HG03108 (cell line): ENCODE measurements around the gene CIC.

Experiments used
- ATAC-seq: cut with Tn5 transposase; IDR thresholded peaks from one replicate; pipeline ENCODE4 v1.9.1; 2021; ENCODE audit warnings: moderate library complexity; ENCODE audit not compliant: unreplicated experiment

CIC gene

GRCh38 chr19:42268704-42269477, at the start of gene CIC:
Gene CIC (plus strand): TSS chr19:42269252. CDS start chr19:42271784, 2,532 bp downstream.
- ATAC-seq = peak; percentile 73

- peak; percentile 61 for ATAC-seq
These were observed 49.0 kb upstream of the CIC start, which contains the start of gene ZNF526 for GRCh38 chr19:42219812-42220750. Gene ZNF526 (plus strand): TSS chr19:42220312. CDS start chr19:42224404, 4,092 bp downstream.

GRCh38 chr19:42220751-42221097, 48.3 kb upstream of the CIC start:
- no peak for ATAC-seq

DNA sequence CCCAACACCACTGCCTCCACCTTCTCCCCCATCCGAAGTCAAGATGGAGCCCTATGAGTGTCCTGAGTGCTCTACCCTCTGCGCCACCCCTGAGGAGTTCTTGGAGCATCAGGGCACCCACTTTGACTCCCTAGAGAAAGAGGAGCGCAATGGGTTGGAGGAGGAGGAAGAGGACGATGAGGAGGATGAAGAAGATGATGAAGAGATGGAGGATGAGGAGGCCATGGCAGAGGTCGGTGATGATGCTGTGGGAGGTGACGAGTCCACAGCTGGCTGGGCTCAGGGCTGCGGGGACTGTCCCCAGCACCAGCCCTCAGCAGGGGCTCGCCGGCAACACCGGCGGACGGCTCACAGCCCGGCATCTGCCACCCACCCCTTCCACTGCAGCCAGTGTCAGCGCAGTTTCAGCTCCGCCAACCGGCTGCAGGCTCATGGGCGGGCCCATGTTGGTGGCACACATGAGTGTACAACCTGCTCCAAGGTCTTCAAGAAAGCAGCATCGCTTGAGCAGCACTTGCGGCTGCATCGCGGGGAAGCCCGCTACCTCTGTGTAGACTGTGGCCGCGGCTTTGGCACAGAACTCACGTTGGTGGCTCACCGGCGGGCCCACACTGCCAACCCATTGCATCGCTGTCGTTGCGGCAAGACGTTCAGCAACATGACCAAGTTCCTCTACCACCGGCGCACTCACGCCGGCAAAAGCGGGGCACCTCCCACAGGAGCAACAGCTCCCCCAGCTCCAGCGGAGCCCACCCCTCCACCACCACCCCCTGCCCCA, 43.9 kb upstream of the CIC start:
- ATAC-seq = no peak

GRCh38 chr19:42225718-42226292, 43.2 kb upstream of the CIC start:
- ATAC-seq = no peak

DNA sequence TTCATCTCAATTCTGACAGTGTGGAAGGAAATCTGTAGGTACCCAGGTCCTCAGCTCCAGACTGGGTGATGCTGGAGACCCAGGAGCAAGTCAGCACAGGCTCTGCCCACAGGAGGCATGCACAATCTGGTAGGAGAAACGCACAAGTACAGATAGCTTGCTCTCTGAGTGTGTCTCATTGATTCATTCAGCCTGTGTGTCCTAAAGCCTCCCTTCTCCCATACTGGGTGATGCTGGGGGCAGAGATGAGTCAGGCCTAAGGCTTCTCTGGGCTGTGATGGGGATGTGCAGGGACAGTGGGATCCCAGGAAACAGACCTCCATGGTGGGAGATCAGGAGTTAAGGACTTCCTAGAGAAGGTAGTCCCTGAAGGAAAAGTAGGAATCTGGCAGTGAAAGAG, 42.2 kb upstream of the CIC start:
- ATAC-seq = no peak

GRCh38 chr19:42228641-42229040, 40.4 kb upstream of the CIC start:
- no peak for ATAC-seq

GRCh38 chr19:42229301-42229854, 39.7 kb upstream of the CIC start:
- no peak for ATAC-seq

GRCh38 chr19:42229855-42230351, 39.1 kb upstream of the CIC start:
- no peak for ATAC-seq

- no peak for ATAC-seq
These were observed 38.5 kb upstream of the CIC start for GRCh38 chr19:42230571-42230970.

DNA sequence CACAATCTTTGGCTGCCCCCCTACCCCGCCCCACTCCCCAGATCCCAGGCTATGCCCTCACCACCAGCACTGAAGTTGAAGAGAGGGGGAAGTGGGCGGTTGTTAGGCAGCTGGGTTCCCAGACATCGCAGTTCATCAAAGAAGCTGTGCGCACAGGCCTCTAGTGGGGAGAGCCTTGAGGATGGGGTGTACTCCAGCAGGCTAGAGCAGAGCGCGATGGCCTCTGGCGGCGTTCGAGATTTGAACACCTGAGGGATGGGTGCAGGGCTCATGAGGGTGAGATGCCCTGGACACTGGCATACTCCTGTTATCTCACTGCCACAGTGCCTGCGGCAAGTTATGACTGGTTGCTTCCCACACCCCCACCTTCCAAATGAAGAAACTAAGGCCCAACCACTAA, 36.6 kb upstream of the CIC start:
- ATAC-seq = no peak

DNA sequence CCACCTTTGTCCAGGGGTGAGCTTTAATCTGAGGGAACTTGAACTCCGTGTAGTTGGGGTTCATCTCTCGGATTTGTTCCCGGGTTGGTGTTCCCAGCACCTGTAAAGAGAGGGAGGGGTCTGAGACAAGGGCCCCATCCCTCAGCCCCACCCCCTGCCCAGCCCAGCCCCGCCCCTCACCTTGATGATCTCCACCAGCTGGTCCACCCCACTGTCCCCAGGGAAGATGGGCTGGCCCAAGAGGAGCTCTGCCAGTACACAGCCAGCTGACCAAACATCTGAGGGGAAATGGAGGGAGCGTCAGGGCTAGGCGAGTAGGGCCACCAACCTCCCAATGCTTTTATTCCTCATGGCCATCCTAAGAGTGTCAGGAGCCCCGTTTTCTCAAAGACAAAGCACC, 35.9 kb upstream of the CIC start:
- no peak for ATAC-seq

- ATAC-seq = no peak
These were observed 35.3 kb upstream of the CIC start for GRCh38 chr19:42233678-42234292.

GRCh38 chr19:42234364-42234763, 34.7 kb upstream of the CIC start:
- no peak for ATAC-seq

DNA sequence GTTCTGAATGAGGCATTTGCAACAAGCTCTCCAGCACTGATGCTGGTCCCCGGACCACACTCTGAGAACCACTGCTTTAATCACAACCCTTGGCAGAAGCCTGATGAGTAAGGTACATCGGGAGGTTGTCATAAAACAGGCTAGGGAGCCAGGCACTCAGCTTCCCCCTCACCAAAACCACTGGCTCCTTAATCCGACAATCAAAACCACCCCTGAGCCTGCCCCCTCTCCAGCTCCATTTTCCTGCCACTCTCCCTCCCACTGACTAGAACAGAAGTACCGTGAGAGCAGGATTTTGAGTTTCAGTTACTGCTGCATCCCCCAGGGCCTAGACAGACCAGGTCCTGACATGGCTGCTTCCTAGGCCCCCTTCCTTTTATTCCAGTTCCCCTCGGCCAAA, 33.9 kb upstream of the CIC start:
- no peak for ATAC-seq

DNA sequence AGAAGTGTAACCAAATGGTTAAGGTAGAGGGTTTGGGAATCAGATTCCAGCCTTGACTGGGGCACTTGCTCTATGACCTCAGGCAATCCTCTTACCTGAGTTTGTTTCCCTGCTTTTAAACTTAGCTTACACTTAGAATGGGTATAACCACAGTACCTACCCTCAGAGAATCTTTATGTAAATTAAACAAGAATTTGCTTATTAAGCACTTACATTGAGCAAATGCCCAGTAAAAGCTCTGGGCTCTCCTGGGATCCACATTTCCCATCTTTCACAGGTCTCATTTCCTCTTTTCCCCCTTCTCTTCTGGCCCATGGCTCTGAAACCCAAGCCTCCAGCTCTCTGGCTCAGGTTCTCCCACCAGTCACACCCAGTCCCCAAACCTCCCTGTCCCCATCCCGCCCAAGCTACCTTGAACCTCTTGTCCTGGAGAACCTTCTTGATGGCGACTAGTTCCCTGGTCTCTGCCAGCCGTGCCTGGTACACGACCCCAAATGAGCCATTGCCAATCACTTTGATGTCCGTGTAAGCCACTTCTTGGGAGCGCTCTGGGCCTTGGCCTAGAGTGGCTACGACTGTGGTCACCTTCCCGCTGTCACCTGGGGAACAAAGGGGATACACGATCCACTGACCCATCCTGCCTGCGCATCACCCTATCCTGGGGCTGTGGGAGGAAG, 29.4 kb upstream of the CIC start:
- ATAC-seq = no peak

GRCh38 chr19:42241279-42241678, 27.8 kb upstream of the CIC start:
- ATAC-seq = no peak

DNA sequence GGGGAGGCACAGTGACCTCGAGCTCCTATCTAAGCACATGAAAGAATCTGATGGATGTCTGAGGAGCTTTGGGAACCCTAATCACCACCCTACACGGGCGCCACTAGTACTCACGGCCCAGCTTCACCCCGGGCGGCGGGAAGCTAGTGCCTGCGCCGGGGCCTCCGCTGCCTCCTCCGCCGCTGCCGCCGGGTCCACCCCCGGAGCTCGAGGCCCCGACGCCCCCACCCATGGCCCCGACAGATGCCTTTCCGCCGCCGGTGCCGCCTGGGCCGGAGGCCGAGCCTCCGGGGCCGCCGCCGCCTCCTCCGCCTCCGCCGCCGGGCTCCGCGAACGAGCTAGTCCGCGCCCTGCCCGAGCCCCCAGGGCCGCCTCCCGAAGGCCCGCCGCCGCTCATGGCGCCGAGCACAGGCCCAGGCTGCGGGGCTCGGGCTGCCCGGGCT, 27.0 kb upstream of the CIC start:
- ATAC-seq = peak; percentile 2
